Activated B cell treated with CpG ODN at 0.5 μM for 24 hours (primary cell): ENCODE results near the gene ITPRIPL2. TPM values are rescaled to one million over a fixed set of nuclear protein-coding genes. Genes with fewer than 3 reads are reported as not detected.
A peak's percentile ranks its signal among the peaks of the same experiment; 100 is the strongest.

Experiments used
- ATAC-seq: fragments of 200-7000 bp; cut with Tn5 transposase; one replicate; pipeline ENCODE4 v1.10.0; 2021; ENCODE audit warnings: low read depth, mild to moderate bottlenecking, moderate library complexity
- CTCF ChIA-PET: fragments of 350-600 bp; sonication (Branson Sonifier 250); formaldehyde crosslinking; loops from one replicate; lab custom pipeline; 2021; ENCODE audit warnings: antibody characterized with exemption; lab: Charles Lee
- POLR2A ChIA-PET: fragments of 350-600 bp; sonication (Branson Sonifier 250); formaldehyde crosslinking; loops from one replicate; lab custom pipeline; 2021; ENCODE audit warnings: antibody characterized with exemption; lab: Charles Lee
- DNase-seq: peaks from one replicate; pipeline ENCODE4 v3.0.0; 2022
- H3K27ac Mint-ChIP-seq: one replicate; pipeline ENCODE4 v1.8.0; 2020; ENCODE audit warnings: mixed read lengths
- H3K27me3 Mint-ChIP-seq: one replicate; pipeline ENCODE4 v1.8.0; 2021; ENCODE audit warnings: mixed read lengths
- H3K36me3 Mint-ChIP-seq: one replicate; pipeline ENCODE4 v1.8.0; 2021; ENCODE audit warnings: low read depth, mixed read lengths
- H3K4me1 Mint-ChIP-seq: one replicate; pipeline ENCODE4 v1.8.0; 2021; ENCODE audit warnings: mixed read lengths
- H3K4me3 Mint-ChIP-seq: one replicate; pipeline ENCODE4 v1.8.0; 2020; ENCODE audit warnings: mild to moderate bottlenecking, mixed read lengths
- H3K9me3 Mint-ChIP-seq: one replicate; pipeline ENCODE4 v1.8.0; 2020; ENCODE audit warnings: mixed read lengths
- intact Hi-C: fragments of 100-400 bp; cut with micrococcal nuclease; formaldehyde crosslinking; loops from one replicate; pipeline ENCODE4 v1.15.1; 2024
- total RNA-seq: library from RNA; stranded (reverse); gene quantifications from 2 replicates; pipeline ENCODE4 v1.2.3, GENCODE V29; 2022
- TF ChIP-seq, protein P1 (sequence below): fragments of 200-600 bp; IDR thresholded peaks from one replicate; pipeline ENCODE4 v1.8.0; 2022; ENCODE audit warnings: antibody characterized with exemption, mild to moderate bottlenecking

The ITPRIPL2 gene
- total RNA-seq, 1 donor from 2014 or later, result 8.3 TPM

DNA sequence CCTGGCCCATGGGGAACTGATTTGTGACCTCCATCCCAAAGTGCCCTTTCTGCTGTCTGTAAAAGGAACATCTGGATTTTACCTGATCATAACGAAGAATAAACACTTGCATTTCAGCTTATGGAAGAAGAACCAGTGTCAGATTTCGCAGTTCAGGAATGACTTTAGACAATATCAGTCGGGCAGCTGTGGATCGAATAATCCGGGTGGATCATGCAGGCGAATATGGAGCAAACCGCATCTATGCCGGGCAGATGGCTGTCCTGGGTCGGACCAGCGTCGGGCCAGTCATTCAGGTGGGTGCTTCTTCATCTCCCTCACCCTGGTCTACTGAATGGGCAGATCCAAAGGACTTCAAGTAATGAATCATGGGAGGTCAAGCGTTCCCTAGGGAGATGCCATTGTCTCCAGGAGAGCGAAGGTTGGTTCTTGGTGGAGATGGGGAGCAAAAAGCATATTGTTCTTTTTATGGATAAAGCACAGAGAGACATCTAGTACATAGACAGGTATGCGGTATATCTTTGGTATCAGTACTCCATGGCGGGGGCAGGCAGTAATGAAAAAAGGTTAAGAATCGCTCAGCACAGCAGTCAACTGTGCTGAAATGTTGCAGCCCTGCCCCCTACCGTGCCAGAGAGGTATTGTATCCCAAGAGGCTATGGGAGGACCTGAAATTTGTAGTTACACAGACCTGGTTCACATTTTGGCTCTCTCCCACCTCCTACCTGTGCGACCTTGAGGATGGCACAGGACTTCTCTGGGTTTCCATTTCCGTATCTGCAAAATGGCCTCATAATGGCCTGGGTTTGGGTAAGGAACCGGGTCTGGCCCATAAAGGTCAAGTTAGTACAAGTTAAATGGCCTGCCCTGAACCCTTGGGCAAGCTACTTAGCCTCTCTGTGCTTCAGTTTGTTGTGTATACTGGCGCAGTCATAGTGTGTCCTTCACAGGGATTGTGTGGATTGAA lies 41.7 kb upstream of the ITPRIPL2 start:
- H3K27ac Mint-ChIP-seq, result no peak overlapping the region
- no peaks in the 10 kb centered on the region for H3K27me3 Mint-ChIP-seq
- POLR2A ChIA-PET, result no interaction called here
- H3K4me1 Mint-ChIP-seq, result peaks cover 15% of the 10 kb centered on the region
- H3K36me3 Mint-ChIP-seq, result peaks cover 45% of the 10 kb centered on the region
- CTCF ChIA-PET, result interaction anchor here (1.2 kb wide), 1 partner anchor 14 kb away, joined by 3 read pairs; no protein-coding TSS in a partner anchor
- intact Hi-C loops, result no loop called here
- DNase-seq, result peak; percentile 23
- TF ChIP-seq, protein P1, sequence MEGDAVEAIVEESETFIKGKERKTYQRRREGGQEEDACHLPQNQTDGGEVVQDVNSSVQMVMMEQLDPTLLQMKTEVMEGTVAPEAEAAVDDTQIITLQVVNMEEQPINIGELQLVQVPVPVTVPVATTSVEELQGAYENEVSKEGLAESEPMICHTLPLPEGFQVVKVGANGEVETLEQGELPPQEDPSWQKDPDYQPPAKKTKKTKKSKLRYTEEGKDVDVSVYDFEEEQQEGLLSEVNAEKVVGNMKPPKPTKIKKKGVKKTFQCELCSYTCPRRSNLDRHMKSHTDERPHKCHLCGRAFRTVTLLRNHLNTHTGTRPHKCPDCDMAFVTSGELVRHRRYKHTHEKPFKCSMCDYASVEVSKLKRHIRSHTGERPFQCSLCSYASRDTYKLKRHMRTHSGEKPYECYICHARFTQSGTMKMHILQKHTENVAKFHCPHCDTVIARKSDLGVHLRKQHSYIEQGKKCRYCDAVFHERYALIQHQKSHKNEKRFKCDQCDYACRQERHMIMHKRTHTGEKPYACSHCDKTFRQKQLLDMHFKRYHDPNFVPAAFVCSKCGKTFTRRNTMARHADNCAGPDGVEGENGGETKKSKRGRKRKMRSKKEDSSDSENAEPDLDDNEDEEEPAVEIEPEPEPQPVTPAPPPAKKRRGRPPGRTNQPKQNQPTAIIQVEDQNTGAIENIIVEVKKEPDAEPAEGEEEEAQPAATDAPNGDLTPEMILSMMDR, result no peak
- no peak for ATAC-seq
- peaks cover 2% of the 10 kb centered on the region for H3K9me3 Mint-ChIP-seq
- H3K4me3 Mint-ChIP-seq, result no peak overlapping the region

DNA sequence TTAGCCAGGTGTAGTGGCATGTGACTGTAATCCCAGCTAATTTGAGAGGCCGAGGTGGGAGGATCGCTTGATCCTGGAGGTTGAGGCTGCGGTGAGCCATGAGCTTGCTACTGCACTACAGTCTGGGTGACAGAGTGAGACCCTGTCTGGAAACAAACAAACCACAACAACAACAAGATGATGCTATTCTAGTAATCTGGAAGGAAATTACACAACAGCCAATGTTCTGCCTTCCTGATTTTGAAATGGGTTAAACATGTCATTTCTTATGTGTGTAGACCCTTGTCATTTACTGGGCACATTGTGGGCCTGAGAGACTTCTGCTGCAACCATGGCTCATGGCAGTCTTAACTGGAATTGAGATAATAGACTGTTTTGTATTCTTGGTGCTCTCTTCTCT lies 40.4 kb upstream of the ITPRIPL2 start:
- ATAC-seq, result no peak
- no peak for DNase-seq
- CTCF ChIA-PET, result interaction anchor here (1.2 kb wide), 1 partner anchor 13 kb away, joined by 3 read pairs; no protein-coding TSS in a partner anchor
- POLR2A ChIA-PET, result no interaction called here
- Mint-ChIP-seq H3K27ac (no peak overlapping the region), H3K9me3 (no peaks in the 10 kb centered on the region), H3K4me1 (peaks cover 5% of the 10 kb centered on the region), H3K4me3 (no peak overlapping the region), H3K36me3 (peaks cover 48% of the 10 kb centered on the region), H3K27me3 (no peaks in the 10 kb centered on the region)
- TF ChIP-seq, protein P1, result no peak
- intact Hi-C loops, result no loop called here

- CTCF ChIA-PET, result no interaction called here
- POLR2A ChIA-PET, result no interaction called here
- no peak for ATAC-seq
- intact Hi-C loops, result no loop called here
- Mint-ChIP-seq H3K9me3 (no peaks in the 10 kb centered on the region), H3K36me3 (peaks cover 52% of the 10 kb centered on the region), H3K27me3 (no peaks in the 10 kb centered on the region), H3K27ac (no peak overlapping the region), H3K4me3 (no peak overlapping the region), H3K4me1 (peaks cover 2% of the 10 kb centered on the region)
- DNase-seq, result no peak
- TF ChIP-seq, protein P1, result no peak
Observed at GRCh38 chr16:19073863-19074262, 39.9 kb upstream of the ITPRIPL2 start.

- peaks cover 59% of the 10 kb centered on the region for H3K36me3 Mint-ChIP-seq
- ATAC-seq (no peak), DNase-seq (no peak)
- no peaks in the 10 kb centered on the region for H3K9me3 Mint-ChIP-seq
- no peak overlapping the region for H3K27ac Mint-ChIP-seq
- H3K4me3 Mint-ChIP-seq, result no peak overlapping the region
- intact Hi-C loops, result no loop called here
- TF ChIP-seq, protein P1, result no peak
- ChIA-PET POLR2A (no interaction called here), CTCF (no interaction called here)
- no peaks in the 10 kb centered on the region for H3K4me1 Mint-ChIP-seq
- no peaks in the 10 kb centered on the region for H3K27me3 Mint-ChIP-seq
Observed at GRCh38 chr16:19075511-19075910, 38.3 kb upstream of the ITPRIPL2 start.

GRCh38 chr16:19077879-19078278 lies 35.9 kb upstream of the ITPRIPL2 start:
- ATAC-seq (no peak), DNase-seq (no peak)
- ChIA-PET CTCF (no interaction called here), POLR2A (interaction anchor here (0.6 to 1.0 kb wide), 2 partner anchors 11 to 341 kb away, joined by 3 to 6 read pairs; partner anchors contain the start of gene COQ7)
- intact Hi-C loops, result no loop called here
- Mint-ChIP-seq H3K36me3 (peaks cover 60% of the 10 kb centered on the region), H3K27me3 (no peaks in the 10 kb centered on the region), H3K9me3 (no peaks in the 10 kb centered on the region), H3K27ac (no peak overlapping the region), H3K4me3 (no peak overlapping the region), H3K4me1 (no peaks in the 10 kb centered on the region)
- TF ChIP-seq, protein P1, result no peak
